HEK293 (cell line): ENCODE measurements around the gene CENPP.

Experiments used
- CTCF ChIA-PET: fragments of 350-600 bp; formaldehyde crosslinking; extraction: SDS; loops from one replicate; lab custom pipeline; 2021; ENCODE audit warnings: antibody characterized with exemption; lab: Yijun Ruan, JAX
- POLR2A ChIA-PET: fragments of 300-600 bp; formaldehyde crosslinking; extraction: SDS; loops from one replicate; lab custom pipeline; 2020; ENCODE audit warnings: antibody characterized with exemption, inconsistent platforms; lab: Yijun Ruan, JAX
- H3K27ac ChIP-seq: fragments of 200-500 bp; sonication (Bioruptor generic); 2 replicates; pipeline ENCODE4 v1.5.1; 2014; ENCODE audit warnings: low read depth, low read length, control low read depth, inconsistent platforms; ENCODE audit errors: extremely low read depth
- H3K36me3 ChIP-seq, 2 experiments: fragments of 200-500 bp in 1 of 2; sonication (Bioruptor generic) in 1 of 2; 1 replicate in 1 of 2; 2 replicates in 1 of 2; pipeline ENCODE4 v1.5.1; 2014 to 2017; ENCODE audit warnings: inconsistent platforms in 2 of 2, low read length in 2 of 2; ENCODE audit not compliant: control insufficient read depth in 2 of 2, insufficient read depth in 1 of 2
- H3K4me1 ChIP-seq: fragments of 200-500 bp; sonication (Bioruptor generic); 2 replicates; pipeline ENCODE4 v1.5.1; 2014; ENCODE audit warnings: mild to moderate bottlenecking, low read length, inconsistent platforms; ENCODE audit not compliant: control insufficient read depth, insufficient read depth
- H3K4me3 ChIP-seq: 2 replicates; pipeline ENCODE4 v1.5.1; 2011; ENCODE audit warnings: low read depth, mild to moderate bottlenecking, control low read depth, low read length, moderate library complexity
- H3K9me3 ChIP-seq: fragments of 200-500 bp; sonication (Bioruptor generic); 2 replicates; pipeline ENCODE4 v1.5.1; 2014; ENCODE audit warnings: low read depth, low read length, inconsistent platforms; ENCODE audit not compliant: control insufficient read depth, insufficient read depth
- KLF8 ChIP-seq: fragments of 450-650 bp; formaldehyde crosslinking; IDR thresholded peaks from 2 replicates; pipeline ENCODE4 v1.5.1; 2016; ENCODE audit warnings: missing biosample characterization, missing genetic modification characterization
- MEIS1 ChIP-seq: sonication (generic); formaldehyde crosslinking; IDR thresholded peaks from 2 replicates; pipeline ENCODE4 v1.8.1; 2022; ENCODE audit warnings: missing genetic modification reagents, mild to moderate bottlenecking, borderline replicate concordance
- OSR2 ChIP-seq: fragments of 450-650 bp; formaldehyde crosslinking; IDR thresholded peaks from 2 replicates; pipeline ENCODE4 v1.5.1; 2016; ENCODE audit warnings: missing biosample characterization, missing genetic modification characterization
- PRDM1 ChIP-seq: fragments of 450-650 bp; formaldehyde crosslinking; IDR thresholded peaks from 2 replicates; pipeline ENCODE4; 2016; ENCODE audit warnings: missing biosample characterization, missing genetic modification characterization
- SP3 ChIP-seq: fragments of 450-650 bp; formaldehyde crosslinking; IDR thresholded peaks from 2 replicates; pipeline ENCODE4 v1.5.1; 2016; ENCODE audit warnings: missing biosample characterization, missing genetic modification characterization
- ZBTB1 ChIP-seq: fragments of 450-650 bp; formaldehyde crosslinking; IDR thresholded peaks from 2 replicates; pipeline ENCODE4 v1.5.1; 2016; ENCODE audit warnings: missing biosample characterization, missing genetic modification characterization
- ZFHX2 ChIP-seq: fragments of 450-650 bp; formaldehyde crosslinking; conservative IDR thresholded peaks from 2 replicates; pipeline ENCODE4 v1.5.1; 2016; ENCODE audit warnings: missing biosample characterization, missing genetic modification characterization
- ZNF146 ChIP-seq: fragments of 450-650 bp; formaldehyde crosslinking; IDR thresholded peaks from 2 replicates; pipeline ENCODE4 v1.5.1; 2016; ENCODE audit warnings: missing biosample characterization, missing genetic modification characterization
- ZNF19 ChIP-seq: fragments of 450-650 bp; formaldehyde crosslinking; IDR thresholded peaks from 2 replicates; pipeline ENCODE4; 2016; ENCODE audit warnings: missing biosample characterization, missing genetic modification characterization, low read depth
- ZNF221 ChIP-seq: fragments of 450-650 bp; formaldehyde crosslinking; IDR thresholded peaks from 2 replicates; pipeline ENCODE4 v1.5.1; 2017; ENCODE audit warnings: missing biosample characterization, missing genetic modification characterization, borderline replicate concordance
- ZNF274 ChIP-seq, 2 experiments: fragments of 200-500 bp in 1 of 2; fragments of 450-650 bp in 1 of 2; sonication (Bioruptor generic) in 1 of 2; formaldehyde crosslinking in 1 of 2; IDR thresholded peaks; 2 replicates each; pipeline versions ENCODE4 v1.5.1 to v1.6.1; 2014 to 2016; ENCODE audit warnings: borderline replicate concordance in 1 of 2, inconsistent platforms in 1 of 2, low read length in 1 of 2, missing biosample characterization in 1 of 2, missing genetic modification characterization in 1 of 2
- ZNF629 ChIP-seq: fragments of 450-650 bp; formaldehyde crosslinking; IDR thresholded peaks from 2 replicates; pipeline ENCODE4 v1.5.1; 2017; ENCODE audit warnings: missing biosample characterization, missing genetic modification characterization
- ZSCAN16 ChIP-seq: fragments of 450-650 bp; formaldehyde crosslinking; IDR thresholded peaks from 2 replicates; pipeline ENCODE4 v1.5.1; 2016; ENCODE audit warnings: missing biosample characterization, missing genetic modification characterization
- TF ChIP-seq, protein P1 (sequence below): fragments of 450-650 bp; formaldehyde crosslinking; conservative IDR thresholded peaks from 2 replicates; pipeline ENCODE4 v1.5.1; 2016; ENCODE audit warnings: low read depth, missing biosample characterization, missing genetic modification characterization
- TF ChIP-seq, protein P2 (sequence below): fragments of 450-650 bp; formaldehyde crosslinking; IDR thresholded peaks from 2 replicates; pipeline ENCODE4 v1.5.1; 2016; ENCODE audit warnings: missing biosample characterization, missing genetic modification characterization
- TF ChIP-seq, protein P3 (sequence below): fragments of 450-650 bp; formaldehyde crosslinking; IDR thresholded peaks from 2 replicates; pipeline ENCODE4 v1.5.1; 2016; ENCODE audit warnings: missing biosample characterization, missing genetic modification characterization, low read depth
- TF ChIP-seq, protein P4 (sequence below): fragments of 450-650 bp; formaldehyde crosslinking; IDR thresholded peaks from 2 replicates; pipeline ENCODE4 v1.5.1; 2017; ENCODE audit warnings: missing biosample characterization, missing genetic modification characterization
- TF ChIP-seq, protein P5 (sequence below): fragments of 450-650 bp; formaldehyde crosslinking; IDR thresholded peaks from 2 replicates; pipeline ENCODE4 v1.5.1; 2016; ENCODE audit warnings: missing biosample characterization, missing genetic modification characterization

Gene CENPP

DNA sequence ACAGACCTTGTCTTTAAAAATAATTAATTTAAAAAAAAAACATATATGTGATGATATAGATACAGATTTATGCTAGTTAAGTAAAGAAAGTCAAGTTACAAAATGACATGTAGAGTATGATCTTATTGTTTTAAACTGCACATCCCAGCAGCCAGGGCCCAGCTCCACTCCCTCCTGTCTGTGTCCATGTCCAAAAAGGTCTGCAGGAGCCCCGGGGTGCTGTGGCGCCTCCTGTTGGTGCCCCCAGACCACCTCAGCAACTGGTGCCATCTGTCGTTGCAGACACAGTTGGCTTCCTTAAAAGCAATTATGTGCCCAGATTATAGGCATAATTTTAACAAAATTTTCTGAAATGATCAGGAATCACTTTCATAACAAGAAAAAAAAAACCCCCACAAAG lies 310.9 kb downstream of the CENPP start (continued):
- TF ChIP-seq, protein P1, sequence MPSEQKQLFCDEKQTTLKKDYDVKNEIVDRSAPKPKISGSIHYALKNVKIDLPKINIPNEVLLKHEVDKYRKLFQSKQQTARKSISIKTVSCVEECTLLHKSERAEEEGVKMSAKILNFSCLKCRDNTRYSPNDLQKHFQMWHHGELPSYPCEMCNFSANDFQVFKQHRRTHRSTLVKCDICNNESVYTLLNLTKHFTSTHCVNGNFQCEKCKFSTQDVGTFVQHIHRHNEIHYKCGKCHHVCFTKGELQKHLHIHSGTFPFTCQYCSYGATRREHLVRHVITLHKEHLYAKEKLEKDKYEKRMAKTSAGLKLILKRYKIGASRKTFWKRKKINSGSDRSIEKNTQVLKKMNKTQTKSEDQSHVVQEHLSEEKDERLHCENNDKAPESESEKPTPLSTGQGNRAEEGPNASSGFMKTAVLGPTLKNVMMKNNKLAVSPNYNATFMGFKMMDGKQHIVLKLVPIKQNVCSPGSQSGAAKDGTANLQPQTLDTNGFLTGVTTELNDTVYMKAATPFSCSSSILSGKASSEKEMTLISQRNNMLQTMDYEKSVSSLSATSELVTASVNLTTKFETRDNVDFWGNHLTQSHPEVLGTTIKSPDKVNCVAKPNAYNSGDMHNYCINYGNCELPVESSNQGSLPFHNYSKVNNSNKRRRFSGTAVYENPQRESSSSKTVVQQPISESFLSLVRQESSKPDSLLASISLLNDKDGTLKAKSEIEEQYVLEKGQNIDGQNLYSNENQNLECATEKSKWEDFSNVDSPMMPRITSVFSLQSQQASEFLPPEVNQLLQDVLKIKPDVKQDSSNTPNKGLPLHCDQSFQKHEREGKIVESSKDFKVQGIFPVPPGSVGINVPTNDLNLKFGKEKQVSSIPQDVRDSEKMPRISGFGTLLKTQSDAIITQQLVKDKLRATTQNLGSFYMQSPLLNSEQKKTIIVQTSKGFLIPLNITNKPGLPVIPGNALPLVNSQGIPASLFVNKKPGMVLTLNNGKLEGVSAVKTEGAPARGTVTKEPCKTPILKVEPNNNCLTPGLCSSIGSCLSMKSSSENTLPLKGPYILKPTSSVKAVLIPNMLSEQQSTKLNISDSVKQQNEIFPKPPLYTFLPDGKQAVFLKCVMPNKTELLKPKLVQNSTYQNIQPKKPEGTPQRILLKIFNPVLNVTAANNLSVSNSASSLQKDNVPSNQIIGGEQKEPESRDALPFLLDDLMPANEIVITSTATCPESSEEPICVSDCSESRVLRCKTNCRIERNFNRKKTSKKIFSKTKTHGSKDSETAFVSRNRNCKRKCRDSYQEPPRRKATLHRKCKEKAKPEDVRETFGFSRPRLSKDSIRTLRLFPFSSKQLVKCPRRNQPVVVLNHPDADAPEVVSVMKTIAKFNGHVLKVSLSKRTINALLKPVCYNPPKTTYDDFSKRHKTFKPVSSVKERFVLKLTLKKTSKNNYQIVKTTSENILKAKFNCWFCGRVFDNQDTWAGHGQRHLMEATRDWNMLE (tag by site-specific recombination): no peak

DNA sequence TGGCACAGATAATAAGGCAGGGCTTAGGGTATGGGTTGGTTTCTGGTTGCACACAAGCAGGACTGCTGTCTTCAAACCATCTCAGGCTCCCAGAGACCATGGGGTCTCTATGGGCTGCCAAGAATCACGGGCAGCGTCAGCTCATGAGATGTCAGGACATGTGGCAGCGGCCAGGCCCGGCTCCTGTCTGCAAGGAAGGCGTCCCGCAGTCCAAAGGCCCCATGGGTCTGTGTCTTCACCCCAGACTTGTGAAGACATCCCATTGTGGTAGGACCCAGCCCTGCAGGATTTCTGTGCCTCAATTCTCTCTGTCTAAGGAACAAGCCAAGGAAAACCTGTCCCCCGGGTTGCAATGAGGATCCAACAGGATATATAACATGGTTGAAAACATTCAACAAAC lies 311.6 kb downstream of the CENPP start:
- peaks cover 5 to 91% of the 10 kb centered on the region in 2 experiments; a peak in 2 of 3 replicates for H3K36me3 ChIP-seq
- ChIA-PET POLR2A (no interaction called here), CTCF (no interaction called here)
- H3K27ac ChIP-seq: no peak overlapping the region
- no peaks in the 10 kb centered on the region for H3K9me3 ChIP-seq
- H3K4me3 ChIP-seq: no peak overlapping the region
- TF ChIP-seq ZBTB1 (tag by site-specific recombination): no peak
- TF ChIP-seq, protein P2, sequence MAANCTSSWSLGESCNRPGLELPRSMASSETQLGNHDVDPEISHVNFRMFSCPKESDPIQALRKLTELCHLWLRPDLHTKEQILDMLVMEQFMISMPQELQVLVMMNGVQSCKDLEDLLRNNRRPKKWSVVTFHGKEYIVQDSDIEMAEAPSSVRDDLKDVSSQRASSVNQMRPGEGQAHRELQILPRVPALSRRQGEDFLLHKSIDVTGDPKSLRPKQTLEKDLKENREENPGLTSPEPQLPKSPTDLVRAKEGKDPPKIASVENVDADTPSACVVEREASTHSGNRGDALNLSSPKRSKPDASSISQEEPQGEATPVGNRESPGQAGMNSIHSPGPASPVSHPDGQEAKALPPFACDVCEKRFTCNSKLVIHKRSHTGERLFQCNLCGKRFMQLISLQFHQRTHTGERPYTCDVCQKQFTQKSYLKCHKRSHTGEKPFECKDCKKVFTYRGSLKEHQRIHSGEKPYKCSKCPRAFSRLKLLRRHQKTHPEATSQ (tag by site-specific recombination): no peak
- no peak for TF ChIP-seq ZFHX2 (tag by site-specific recombination)
- no peak for TF ChIP-seq ZNF629 (tag by site-specific recombination)
- TF ChIP-seq, protein P3, sequence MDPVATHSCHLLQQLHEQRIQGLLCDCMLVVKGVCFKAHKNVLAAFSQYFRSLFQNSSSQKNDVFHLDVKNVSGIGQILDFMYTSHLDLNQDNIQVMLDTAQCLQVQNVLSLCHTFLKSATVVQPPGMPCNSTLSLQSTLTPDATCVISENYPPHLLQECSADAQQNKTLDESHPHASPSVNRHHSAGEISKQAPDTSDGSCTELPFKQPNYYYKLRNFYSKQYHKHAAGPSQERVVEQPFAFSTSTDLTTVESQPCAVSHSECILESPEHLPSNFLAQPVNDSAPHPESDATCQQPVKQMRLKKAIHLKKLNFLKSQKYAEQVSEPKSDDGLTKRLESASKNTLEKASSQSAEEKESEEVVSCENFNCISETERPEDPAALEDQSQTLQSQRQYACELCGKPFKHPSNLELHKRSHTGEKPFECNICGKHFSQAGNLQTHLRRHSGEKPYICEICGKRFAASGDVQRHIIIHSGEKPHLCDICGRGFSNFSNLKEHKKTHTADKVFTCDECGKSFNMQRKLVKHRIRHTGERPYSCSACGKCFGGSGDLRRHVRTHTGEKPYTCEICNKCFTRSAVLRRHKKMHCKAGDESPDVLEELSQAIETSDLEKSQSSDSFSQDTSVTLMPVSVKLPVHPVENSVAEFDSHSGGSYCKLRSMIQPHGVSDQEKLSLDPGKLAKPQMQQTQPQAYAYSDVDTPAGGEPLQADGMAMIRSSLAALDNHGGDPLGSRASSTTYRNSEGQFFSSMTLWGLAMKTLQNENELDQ (tag by site-specific recombination): no peak
- TF ChIP-seq PRDM1 (tag by site-specific recombination): no peak
- no peak for TF ChIP-seq ZNF19 (tag by site-specific recombination)
- TF ChIP-seq, protein P4, sequence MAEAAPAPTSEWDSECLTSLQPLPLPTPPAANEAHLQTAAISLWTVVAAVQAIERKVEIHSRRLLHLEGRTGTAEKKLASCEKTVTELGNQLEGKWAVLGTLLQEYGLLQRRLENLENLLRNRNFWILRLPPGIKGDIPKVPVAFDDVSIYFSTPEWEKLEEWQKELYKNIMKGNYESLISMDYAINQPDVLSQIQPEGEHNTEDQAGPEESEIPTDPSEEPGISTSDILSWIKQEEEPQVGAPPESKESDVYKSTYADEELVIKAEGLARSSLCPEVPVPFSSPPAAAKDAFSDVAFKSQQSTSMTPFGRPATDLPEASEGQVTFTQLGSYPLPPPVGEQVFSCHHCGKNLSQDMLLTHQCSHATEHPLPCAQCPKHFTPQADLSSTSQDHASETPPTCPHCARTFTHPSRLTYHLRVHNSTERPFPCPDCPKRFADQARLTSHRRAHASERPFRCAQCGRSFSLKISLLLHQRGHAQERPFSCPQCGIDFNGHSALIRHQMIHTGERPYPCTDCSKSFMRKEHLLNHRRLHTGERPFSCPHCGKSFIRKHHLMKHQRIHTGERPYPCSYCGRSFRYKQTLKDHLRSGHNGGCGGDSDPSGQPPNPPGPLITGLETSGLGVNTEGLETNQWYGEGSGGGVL: no peak
- no peak for TF ChIP-seq KLF8
- H3K4me1 ChIP-seq: no peaks in the 10 kb centered on the region

DNA sequence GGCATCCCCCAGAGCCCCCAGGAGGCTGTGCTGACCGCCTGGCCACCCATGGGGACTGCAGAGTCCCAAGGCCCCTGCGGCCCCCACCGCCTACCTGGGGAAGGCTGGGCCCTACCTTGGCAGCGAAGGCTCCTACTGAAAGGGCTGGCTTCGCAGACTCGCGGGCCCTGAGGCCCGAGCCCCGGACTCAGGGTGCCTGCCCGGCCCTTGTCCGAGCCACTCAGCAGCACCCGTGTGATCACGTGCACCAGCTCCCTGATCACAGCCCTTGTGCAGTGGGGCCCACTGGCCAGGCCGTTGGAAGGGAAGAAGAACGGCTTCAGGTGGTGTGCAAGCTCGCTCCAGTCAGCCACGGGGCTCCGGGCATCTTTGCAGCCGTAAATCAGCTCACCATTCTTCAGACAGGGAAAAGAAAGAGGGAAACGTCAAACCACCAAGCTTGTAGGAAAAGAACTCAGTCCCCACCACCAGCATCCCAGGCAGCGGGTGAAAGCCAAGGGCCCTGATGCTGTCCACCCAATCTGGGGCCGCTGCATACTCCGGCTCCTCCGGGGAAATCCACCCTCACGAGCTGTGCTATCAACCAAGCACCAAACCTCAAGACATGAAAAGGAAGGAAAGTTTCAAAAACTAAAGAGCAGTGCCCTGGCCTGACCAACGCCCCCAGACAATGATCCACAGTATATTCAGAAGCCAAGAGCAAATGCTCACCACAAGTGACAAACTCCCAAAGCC lies 312.3 kb downstream of the CENPP start:
- no peak overlapping the region for H3K4me3 ChIP-seq
- H3K9me3 ChIP-seq: no peaks in the 10 kb centered on the region
- POLR2A ChIA-PET: no interaction called here
- H3K4me1 ChIP-seq: no peaks in the 10 kb centered on the region
- H3K36me3 ChIP-seq: peaks cover 4 to 92% of the 10 kb centered on the region in 2 experiments; a peak in 2 of 3 replicates
- CTCF ChIA-PET: interaction anchor here (1.6 kb wide), 1 partner anchor 499 kb away, joined by 4 read pairs; no protein-coding TSS in a partner anchor
- H3K27ac ChIP-seq: no peak overlapping the region
- TF ChIP-seq ZNF146 (tag by site-specific recombination) (no peak), SP3 (tag by site-specific recombination) (no peak), OSR2 (tag by site-specific recombination) (no peak), ZNF221 (no peak), ZSCAN16 (tag by site-specific recombination) (no peak), ZNF274 (IDR thresholded peaks at IDR 0.05; ENCODE audit: low read length) (no peak), ZNF274 (tag by site-specific recombination; IDR thresholded peaks at IDR 0.05; ENCODE audit: borderline replicate concordance) (no peak), MEIS1 (CRISPR knock-in tag) (no peak)
- TF ChIP-seq, protein P5, sequence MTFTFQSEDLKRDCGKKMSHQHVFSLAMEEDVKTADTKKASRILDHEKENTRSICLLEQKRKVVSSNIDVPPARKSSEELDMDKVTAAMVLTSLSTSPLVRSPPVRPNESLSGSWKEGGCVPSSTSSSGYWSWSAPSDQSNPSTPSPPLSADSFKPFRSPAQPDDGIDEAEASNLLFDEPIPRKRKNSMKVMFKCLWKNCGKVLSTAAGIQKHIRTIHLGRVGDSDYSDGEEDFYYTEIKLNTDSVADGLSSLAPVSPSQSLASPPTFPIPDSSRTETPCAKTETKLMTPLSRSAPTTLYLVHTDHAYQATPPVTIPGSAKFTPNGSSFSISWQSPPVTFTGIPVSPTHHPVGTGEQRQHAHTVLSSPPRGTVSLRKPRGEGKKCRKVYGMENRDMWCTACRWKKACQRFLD: no peak
